Activated CD8-positive, alpha-beta memory T cell treated with anti-CD3 and anti-CD28 coated beads for 4 hours (primary cell): Measurements from ENCODE around the gene FBXO7.
A peak's percentile ranks its signal among the peaks of the same experiment; 100 is the strongest.

Experiments
- DNase-seq, 2 donors: peaks; one replicate each; pipeline ENCODE4 v3.0.0-alpha.2; 2020; ENCODE audit warnings: low read depth in 2 of 2

Gene FBXO7

DNA sequence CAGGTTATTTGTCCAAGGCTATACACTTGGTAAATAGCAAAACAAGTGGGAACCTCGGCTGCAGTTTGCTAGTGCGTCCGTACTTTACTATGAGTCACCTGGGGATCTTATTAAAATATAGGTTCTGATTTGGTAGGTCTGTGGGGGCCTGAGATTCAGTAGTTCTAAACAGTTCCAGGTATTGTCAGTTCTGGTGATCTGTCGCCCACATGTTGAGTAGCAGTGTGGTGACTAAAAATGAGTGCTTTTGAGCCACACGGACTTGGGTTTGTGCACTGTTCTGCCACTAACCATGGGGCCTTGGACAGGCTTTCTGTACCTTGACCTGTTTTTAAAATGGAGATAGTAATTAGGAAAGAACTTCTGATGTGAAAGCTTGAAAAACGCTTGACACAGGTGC, 15.7 kb downstream of the FBXO7 start:
- no peak for DNase-seq

DNA sequence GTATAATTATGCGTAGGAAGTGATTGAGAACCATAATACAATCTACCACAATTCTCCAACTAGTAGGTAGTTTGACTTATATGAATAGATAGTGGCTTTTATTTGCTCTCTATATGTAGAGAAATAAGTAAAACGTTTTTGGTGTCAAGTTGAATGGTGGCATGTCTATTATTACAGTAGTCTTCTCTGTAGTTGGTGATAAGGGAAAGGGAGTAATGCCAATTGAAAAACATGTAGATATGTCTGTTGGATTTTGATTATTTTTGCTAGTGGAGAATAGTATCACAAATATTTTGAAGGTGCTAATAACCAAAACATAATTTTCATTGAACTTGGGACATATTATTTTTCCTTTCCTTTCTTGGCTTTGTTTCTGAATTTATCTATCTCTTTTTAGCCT, 17.5 kb downstream of the FBXO7 start:
- DNase-seq = no peak

GRCh38 chr22:32493551-32493950, 18.9 kb downstream of the FBXO7 start:
- no peak for DNase-seq

DNA sequence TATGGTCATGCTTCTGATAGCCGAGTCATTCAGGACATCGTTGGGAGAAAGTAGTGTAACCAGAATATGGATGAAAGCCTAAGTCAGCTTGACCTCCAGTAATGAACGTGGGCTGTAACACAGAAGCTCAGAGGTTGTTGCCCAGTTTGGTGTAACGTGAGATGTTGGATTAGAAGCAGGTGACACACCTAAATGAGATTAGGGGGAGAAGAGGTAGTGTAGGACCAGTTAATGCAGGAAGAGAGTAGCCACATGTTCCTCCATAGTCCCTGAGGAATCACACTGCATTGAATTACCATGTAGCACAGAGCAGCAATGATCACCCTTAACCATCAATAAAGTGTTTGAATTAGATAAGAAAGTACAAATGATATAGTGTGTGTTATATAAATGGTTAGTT, 20.4 kb downstream of the FBXO7 start:
- no peak for DNase-seq

DNA sequence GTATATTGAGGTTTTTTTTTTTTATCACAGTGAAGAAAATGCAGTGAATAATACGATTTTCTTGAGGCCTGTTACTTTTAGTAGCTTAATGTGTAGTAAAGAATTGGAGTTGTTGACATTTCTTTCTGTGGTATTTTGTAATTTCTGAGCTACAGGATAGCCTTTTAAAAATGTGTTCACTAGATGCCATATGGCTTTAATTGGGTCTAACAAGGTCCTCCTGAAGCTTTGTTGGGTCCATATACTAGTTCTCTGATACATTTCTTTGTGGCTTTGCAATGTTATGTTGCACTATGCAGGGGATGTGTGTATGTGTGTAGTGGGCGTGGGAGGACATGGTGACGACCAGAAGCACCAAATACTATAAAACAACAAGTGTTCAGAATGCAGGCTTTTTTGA, 25.1 kb downstream of the FBXO7 start:
- no peak for DNase-seq

GRCh38 chr22:32501836-32502752, 27.5 kb downstream of the FBXO7 start:
- no peak for DNase-seq

DNA sequence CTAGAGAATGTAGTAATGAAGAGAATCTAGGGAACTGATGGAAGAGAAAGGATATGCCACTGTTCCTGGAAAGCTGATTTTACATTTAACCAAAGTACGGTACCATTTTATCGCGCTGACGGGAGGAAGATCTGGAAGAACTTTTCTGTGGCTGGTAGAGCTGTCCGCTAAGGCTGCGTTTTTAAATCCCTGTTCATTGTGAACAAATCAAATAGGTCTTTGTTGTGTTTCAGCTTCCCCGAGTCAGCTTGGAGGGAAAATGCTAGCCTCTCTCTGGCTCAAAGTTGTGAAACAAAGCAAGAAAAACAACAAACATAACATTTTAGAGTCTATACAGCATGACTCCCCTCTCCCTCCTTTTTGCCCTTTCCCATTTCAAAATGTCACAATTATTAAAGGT, 34.4 kb downstream of the FBXO7 start:
- no peak for DNase-seq

DNA sequence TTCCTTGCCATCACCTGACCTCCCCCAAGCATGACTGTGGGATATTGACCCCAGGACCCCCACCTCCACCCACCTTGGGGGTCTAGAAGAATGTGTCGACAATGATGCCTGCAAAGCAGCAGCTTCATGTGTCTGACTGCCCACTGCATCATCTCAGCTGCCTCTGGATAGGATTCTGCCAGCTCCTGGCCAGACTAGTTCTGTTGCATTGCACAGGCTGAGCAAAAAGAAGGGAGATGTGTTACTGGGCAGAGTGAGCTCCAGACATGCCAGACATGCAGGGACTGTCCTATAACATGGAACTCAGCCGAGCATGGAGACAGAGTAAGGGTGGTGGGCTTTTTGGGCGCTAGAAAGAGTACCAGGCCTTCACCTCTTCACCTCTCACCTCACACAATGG, 36.7 kb downstream of the FBXO7 start:
- no peak for DNase-seq

GRCh38 chr22:32511776-32512175, 37.2 kb downstream of the FBXO7 start:
- no peak for DNase-seq

GRCh38 chr22:32512267-32512982, 37.8 kb downstream of the FBXO7 start:
- DNase-seq = no peak

DNA sequence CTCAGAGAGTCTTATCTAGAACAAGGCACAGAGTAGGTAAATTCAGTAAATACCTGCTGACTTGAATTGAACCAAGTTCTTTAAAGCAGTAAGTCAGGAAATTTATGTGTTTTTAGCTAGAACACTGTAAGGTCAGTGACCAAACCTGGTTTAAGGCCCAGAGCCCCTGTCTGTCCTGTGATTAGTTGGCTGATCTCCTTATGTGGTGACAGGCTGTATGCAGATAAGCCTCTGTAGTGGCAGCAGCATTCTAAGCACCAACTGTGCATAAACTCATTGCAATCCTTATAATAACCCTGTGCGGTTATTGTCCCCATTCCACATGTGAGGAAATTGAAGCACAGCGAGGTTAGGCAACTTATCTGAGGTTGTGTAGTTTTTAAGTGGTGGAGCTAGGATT, 40.5 kb downstream of the FBXO7 start:
- DNase-seq = no peak

GRCh38 chr22:32517488-32517887, 42.9 kb downstream of the FBXO7 start:
- no peak for DNase-seq

DNA sequence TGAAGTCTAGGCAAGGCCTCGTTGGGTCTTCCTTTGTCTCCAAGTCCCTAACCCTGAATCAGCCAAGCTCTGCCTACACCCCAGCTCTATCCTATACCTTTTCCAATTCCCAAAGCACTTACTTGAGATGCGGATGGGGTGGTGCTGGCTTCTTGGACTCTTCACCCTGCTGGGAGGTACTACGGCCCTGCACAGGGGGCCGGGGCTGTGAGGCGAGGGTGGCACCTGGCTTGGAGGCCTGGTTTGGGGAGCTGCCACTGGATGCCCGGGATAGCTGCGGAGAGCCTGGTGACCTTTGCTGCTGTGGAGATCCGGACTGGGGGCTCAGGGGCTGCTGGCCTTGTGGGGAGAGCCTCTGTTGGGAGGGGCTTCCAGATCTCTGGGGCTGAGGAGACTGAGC, 43.3 kb downstream of the FBXO7 start:
- no peak for DNase-seq

- no peak for DNase-seq
Measured at GRCh38 chr22:32518381-32518780, 43.8 kb downstream of the FBXO7 start.

DNA sequence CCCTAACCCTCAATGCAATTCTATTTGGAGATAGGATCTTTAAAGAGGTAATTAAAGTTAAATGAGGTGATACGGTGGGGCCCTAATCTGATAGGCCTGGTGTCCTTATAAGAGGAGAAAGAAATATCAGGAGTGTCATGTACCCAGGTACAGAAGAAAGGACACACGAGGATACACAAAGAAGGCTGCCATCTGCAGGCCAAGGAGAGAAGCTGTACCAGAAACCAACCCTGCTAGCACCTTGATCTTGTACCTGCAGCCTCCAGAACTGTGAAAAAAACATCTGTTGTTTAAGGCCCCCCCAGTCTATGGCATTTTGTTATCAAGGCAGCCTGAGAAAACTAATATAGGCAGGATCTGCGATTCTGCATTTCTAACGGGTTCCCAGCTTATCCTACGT, 44.2 kb downstream of the FBXO7 start:
- no peak for DNase-seq

GRCh38 chr22:32520612-32521011, 46.0 kb downstream of the FBXO7 start:
- DNase-seq = no peak

GRCh38 chr22:32522237-32522636, 47.6 kb downstream of the FBXO7 start:
- no peak for DNase-seq

- no peak for DNase-seq
Measured at GRCh38 chr22:32527756-32528155, 53.1 kb downstream of the FBXO7 start.

- no peak for DNase-seq
Measured at GRCh38 chr22:32528316-32528715, 53.7 kb downstream of the FBXO7 start.

- peak; percentile 3 to 32 for DNase-seq
Measured at GRCh38 chr22:32528984-32529982, 54.7 kb downstream of the FBXO7 start.

DNA sequence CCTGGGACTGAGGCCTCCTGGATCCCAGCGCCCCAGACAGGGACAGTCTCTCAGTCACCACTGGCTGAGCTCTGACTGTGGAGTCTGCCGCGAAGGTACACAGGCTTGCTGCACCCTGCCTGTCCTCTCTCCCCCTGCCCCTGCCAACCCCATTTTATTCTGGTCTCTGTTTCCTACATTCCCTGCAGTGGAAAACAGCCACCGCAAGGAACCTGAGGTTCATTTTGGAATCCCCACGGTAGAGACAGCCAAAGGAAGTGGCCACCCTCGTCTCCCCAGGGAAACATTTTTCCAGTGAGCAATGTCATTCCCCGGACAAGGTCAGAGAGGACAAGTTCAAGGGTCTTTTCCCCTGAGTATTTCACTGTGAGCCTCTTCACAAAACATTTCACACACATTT, 56.6 kb downstream of the FBXO7 start:
- no peak for DNase-seq
